ENCODE results near the gene RTL10. TPM values are rescaled to one million over a fixed set of nuclear protein-coding genes. Genes with fewer than 3 reads are reported as not detected.

The RTL10 gene
- total RNA-seq, 1 donor from 2014 or later = 20.5 TPM

DNA sequence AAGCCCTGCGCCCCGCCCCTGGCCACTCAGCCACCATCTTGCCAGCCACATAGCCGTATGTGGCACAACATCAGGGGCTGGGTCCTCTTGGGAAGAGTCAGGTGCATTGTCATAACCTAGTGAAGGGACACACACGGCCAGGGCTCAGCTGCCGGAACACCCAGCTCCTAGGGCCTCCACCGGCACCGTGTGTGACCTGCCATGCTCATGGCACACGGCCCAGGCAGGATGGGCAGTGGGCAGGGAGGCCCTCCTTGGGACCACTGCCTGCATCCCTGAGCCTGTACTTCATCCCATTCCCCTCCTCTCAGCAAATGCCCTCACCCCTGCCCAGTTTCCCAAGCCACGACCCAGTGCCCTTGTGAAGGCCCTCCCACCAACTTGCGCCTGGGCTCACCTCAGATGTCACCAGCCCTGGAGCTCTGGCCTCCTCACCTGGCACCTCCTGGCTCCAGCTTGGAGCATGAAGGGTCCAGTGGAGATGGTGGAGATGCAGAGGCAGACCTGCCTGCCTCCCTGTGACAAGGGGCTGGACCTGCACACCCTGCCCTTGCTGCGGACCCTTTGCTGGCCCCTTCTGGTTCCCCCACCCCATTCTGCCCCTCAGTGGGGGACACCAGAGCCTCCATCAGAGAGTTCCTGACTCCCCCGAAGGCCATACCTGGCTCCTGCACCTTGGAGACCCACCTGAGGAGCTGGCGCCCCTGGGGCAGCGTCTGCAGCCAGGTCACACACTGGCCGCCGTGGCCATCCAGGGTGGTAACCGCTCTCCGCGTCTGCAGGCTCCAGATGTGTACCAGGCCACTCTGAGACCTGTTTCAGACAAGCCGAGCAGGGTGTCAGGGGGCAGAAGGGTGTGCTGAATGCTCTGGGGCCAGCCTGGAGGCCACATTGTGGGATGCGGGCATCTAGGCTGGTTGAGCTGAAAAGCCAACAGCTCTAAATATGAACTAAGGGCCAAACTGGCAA, 34.5 kb downstream of the RTL10 start:
- TF ChIP-seq, protein P1, sequence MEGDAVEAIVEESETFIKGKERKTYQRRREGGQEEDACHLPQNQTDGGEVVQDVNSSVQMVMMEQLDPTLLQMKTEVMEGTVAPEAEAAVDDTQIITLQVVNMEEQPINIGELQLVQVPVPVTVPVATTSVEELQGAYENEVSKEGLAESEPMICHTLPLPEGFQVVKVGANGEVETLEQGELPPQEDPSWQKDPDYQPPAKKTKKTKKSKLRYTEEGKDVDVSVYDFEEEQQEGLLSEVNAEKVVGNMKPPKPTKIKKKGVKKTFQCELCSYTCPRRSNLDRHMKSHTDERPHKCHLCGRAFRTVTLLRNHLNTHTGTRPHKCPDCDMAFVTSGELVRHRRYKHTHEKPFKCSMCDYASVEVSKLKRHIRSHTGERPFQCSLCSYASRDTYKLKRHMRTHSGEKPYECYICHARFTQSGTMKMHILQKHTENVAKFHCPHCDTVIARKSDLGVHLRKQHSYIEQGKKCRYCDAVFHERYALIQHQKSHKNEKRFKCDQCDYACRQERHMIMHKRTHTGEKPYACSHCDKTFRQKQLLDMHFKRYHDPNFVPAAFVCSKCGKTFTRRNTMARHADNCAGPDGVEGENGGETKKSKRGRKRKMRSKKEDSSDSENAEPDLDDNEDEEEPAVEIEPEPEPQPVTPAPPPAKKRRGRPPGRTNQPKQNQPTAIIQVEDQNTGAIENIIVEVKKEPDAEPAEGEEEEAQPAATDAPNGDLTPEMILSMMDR (IDR thresholded peaks at IDR 0.05) = no peak
- H3K27ac ChIP-seq = no peak overlapping the region
- no peaks in the 10 kb centered on the region for H3K27me3 ChIP-seq
- H3K9me3 ChIP-seq = no peaks in the 10 kb centered on the region
- ATAC-seq (no peak), DNase-seq (no peak)
- no peak overlapping the region for H3K4me3 ChIP-seq
- peaks cover 10% of the 10 kb centered on the region for H3K4me1 ChIP-seq
- no peaks in the 10 kb centered on the region for H3K36me3 ChIP-seq
- intact Hi-C loops (cut with DNase I) = no loop called here

DNA sequence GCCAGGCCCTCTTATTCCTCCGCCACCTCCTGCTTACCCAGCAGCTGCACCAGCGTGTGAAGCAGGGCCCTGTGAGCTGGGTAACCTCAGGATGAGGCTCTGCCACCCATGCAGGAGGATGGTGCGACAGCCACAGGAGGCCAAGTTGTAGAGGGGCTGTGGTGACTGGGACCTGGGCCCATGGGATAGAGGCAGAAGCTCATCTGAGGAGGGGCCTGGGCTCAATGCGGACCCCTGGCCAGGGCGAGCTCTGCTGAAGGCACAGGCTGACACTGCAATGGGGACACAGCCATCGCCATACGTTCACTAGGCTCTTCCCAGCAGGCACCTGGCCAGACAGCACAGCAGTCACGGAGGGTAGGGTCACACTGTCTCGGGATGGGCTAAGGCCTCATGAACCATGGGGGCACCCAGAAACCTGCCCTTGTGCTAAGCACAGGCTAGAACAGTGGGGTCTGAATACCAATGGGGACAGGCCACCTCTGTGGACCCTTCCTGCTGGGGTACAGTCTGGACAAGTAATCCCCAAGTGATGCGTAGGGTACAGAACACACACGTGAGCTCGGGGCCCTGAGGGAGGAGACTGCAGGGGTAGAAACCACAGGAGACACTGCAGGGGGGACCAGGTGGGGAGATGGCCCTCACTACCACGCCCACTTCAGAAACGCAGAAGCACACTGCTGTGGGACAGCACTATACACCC, 35.3 kb downstream of the RTL10 start:
- H3K27ac ChIP-seq = no peak overlapping the region
- TF ChIP-seq, protein P1 (IDR thresholded peaks at IDR 0.05) = no peak
- ATAC-seq (no peak), DNase-seq (no peak)
- no peaks in the 10 kb centered on the region for H3K36me3 ChIP-seq
- H3K27me3 ChIP-seq = no peaks in the 10 kb centered on the region
- no peaks in the 10 kb centered on the region for H3K9me3 ChIP-seq
- intact Hi-C loops (cut with DNase I) = no loop called here
- H3K4me3 ChIP-seq = no peak overlapping the region
- H3K4me1 ChIP-seq = peaks cover 10% of the 10 kb centered on the region

DNA sequence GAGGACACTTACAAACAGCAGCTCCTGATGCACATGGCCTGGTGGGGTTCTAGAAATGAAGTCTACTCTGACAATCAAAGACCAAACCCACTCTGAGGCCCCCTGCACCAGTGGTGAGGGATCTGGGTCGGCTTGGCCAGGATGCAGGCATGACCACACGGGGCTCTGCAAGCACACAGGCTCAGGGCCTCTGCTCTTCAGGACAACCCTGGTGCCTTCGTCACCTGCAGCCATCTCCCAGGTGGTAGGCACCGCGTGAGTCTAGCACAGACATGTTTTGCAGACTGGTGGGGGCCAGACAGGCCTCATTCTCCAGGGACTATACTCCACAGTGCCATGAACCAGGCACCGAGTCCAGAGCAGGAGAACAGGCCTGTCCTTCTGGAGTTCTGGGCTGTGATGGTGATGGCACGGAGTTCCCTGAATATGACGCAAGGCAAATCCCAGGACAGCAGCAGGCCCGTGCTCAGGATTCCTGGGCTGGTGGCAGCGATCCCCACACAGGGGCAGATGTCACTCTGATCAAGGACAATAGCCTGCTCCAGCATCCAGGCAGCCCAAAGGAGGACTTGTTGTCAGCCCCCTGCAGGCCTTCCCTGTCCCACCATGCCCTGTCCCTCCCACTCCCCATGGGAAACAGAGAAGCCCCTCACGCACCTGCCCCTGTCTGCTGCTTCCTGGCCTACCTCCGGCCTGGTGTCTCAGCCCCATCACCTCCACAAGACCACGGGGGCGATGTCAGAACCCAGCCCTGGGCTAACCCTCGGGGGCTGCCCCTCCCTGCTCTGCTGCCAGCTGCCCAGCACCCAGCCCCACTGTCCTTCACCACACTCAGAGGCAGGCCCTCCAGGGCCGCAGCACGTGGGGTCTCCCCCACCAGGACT, 36.1 kb downstream of the RTL10 start:
- Histone ChIP-seq H3K27me3 (no peaks in the 10 kb centered on the region), H3K27ac (no peak overlapping the region), H3K36me3 (no peaks in the 10 kb centered on the region), H3K9me3 (no peaks in the 10 kb centered on the region), H3K4me3 (no peak overlapping the region), H3K4me1 (peaks cover 10% of the 10 kb centered on the region)
- ATAC-seq = no peak
- intact Hi-C loops (cut with DNase I) = no loop called here
- TF ChIP-seq, protein P1 (IDR thresholded peaks at IDR 0.05) = no peak
- DNase-seq = peak; percentile 63

DNA sequence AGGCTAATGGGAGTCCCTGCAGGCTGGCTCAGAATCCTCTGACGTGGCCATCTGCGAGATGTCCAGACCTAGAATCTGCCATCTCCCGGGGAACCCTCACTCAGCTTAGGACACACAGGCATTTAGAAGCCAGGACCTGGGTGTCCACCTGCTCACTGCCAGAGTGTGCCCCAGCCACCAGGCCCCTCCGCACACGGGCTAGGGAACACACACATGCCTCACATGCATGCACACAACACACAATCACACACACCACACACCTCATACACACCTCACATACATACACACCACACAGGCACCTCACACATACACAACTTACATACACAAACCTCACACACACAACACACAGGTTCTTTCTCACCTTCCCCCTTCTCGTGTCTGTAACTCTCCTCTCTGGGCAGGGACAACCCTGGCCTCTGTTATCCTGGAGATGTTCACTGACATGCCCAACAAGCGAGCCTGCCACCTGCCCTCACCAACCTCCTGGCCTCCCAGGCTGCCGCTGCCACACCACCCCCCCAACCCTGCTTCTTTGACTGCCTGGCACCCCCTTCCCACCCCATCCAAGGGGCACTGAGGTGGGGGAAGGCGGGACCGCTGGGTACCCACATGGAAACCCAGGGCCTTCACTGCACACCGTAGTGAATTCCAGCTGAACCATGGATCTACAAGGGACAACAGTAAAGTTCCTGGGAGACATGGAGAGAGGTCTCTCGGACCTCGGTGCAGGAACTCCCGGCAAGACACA, 38.1 kb downstream of the RTL10 start:
- no peak for ATAC-seq
- Histone ChIP-seq H3K36me3 (no peaks in the 10 kb centered on the region), H3K27me3 (no peaks in the 10 kb centered on the region), H3K27ac (no peak overlapping the region), H3K4me3 (no peak overlapping the region), H3K9me3 (no peaks in the 10 kb centered on the region), H3K4me1 (peaks cover 5% of the 10 kb centered on the region)
- no peak for DNase-seq
- TF ChIP-seq, protein P1 (IDR thresholded peaks at IDR 0.05) = no peak
- intact Hi-C loops (cut with DNase I) = no loop called here

DNA sequence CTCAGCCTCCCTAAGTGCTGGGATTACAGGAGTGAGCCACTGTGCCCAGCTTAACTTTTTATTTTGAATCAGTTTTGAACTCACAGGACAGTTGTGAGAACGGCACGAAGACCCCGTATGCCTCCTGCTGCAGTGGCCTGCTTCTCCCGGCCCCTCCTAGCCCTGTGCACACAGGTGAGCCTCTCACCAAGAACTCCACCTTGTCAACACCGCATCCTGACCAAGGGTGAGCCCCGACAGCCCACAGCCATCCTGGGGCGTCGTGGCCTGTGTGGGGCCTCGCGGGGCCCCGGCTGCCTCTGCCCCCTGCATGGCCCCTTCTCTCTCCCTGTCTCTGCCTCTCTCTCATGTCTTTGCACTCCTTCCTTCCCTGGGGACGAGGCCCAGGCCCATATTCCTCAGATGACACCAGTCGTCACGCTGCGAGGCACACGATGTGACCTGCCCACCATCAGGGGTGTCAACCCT, 38.8 kb downstream of the RTL10 start:
- DNase-seq (no peak), ATAC-seq (no peak)
- Histone ChIP-seq H3K27ac (no peak overlapping the region), H3K4me1 (peaks cover 5% of the 10 kb centered on the region), H3K36me3 (no peaks in the 10 kb centered on the region), H3K9me3 (no peaks in the 10 kb centered on the region), H3K27me3 (no peaks in the 10 kb centered on the region), H3K4me3 (no peak overlapping the region)
- intact Hi-C loops (cut with DNase I) = no loop called here
- TF ChIP-seq, protein P1 (IDR thresholded peaks at IDR 0.05) = no peak

All from upper lobe of right lung (tissue), 1 donor.